HG02870 (cell line): ENCODE measurements around the gene CMAS.

Source experiments
- ATAC-seq: cut with Tn5 transposase; IDR thresholded peaks from one replicate; pipeline ENCODE4 v1.9.1; 2021; ENCODE audit warnings: mild to moderate bottlenecking, moderate library complexity; ENCODE audit not compliant: unreplicated experiment

Gene CMAS

GRCh38 chr12:22105542-22105941, 59.5 kb downstream of the CMAS start:
- ATAC-seq = no peak

DNA sequence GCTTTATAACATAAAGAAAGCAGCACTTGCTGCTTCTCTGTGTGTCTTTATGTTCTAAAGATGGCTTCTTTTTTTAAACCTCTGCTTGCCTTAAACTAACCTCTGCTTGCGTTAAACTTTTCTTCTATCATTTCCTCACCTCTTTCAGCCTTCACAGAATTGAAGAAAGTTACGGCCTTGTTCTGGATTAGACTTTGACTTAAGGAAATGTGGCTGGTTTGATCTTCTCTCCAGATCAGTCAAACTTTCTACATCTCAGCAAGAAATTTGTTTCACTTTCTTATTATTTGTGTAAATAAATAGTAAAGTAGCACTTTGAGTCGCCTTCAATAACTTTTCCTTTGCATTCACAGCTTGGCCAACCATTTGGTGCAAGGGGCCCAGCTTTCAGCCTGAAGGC, 64.2 kb downstream of the CMAS start:
- no peak for ATAC-seq
